Keratinocyte (primary cell): Measurements from ENCODE around the gene B3GNT5. TPM values are rescaled to one million over a fixed set of nuclear protein-coding genes. Genes with fewer than 3 reads are reported as not detected.
A peak's percentile ranks its signal among the peaks of the same experiment; 100 is the strongest.

Source experiments
- DNase-seq: peaks from one replicate; pipeline ENCODE4 v3.0.0-alpha.2; 2011; ENCODE audit warnings: low read depth, missing footprints, low spot score
- FAIRE-seq: peaks from 2 replicates; lab custom pipeline; 2011; peaks lifted over from hg19 to GRCh38; lab: Jason Lieb, UNC
- H2AFZ ChIP-seq: 2 replicates; pipeline ENCODE4 v1.6.0; 2012; ENCODE audit warnings: low read length, control low read depth, inconsistent platforms; ENCODE audit not compliant: control insufficient read depth
- H3K27ac ChIP-seq: 2 replicates; pipeline ENCODE4 v1.5.1; 2011; ENCODE audit warnings: low read length; ENCODE audit not compliant: control insufficient read depth, insufficient read depth
- H3K27me3 ChIP-seq: 3 replicates; pipeline ENCODE4 v1.6.0; 2011; ENCODE audit warnings: low read length; ENCODE audit not compliant: control insufficient read depth, insufficient read depth; ENCODE audit errors: extremely low read depth
- H3K36me3 ChIP-seq, 2 experiments: 2 replicates in 1 of 2; 3 replicates in 1 of 2; pipeline ENCODE4 v1.5.1; 2011; ENCODE audit warnings: low read length in 2 of 2, mild to moderate bottlenecking in 1 of 2; ENCODE audit not compliant: control insufficient read depth in 2 of 2, insufficient read depth in 2 of 2; ENCODE audit errors: extremely low read depth in 1 of 2
- H3K4me1 ChIP-seq: 3 replicates; pipeline ENCODE4 v1.5.1; 2011; ENCODE audit warnings: low read length; ENCODE audit not compliant: control insufficient read depth, insufficient read depth; ENCODE audit errors: extremely low read depth
- H3K4me2 ChIP-seq: 3 replicates; pipeline ENCODE4 v1.6.0; 2011; ENCODE audit warnings: low read depth, low read length; ENCODE audit not compliant: control insufficient read depth, insufficient read depth; ENCODE audit errors: extremely low read depth
- H3K4me3 ChIP-seq, 3 experiments: fragments of 200-600 bp in 1 of 3; sonication (generic) in 1 of 3; 2 replicates in 2 of 3; 3 replicates in 1 of 3; pipeline ENCODE4 v1.5.1; 2011 to 2016; ENCODE audit warnings: low read length in 3 of 3, mild to moderate bottlenecking in 3 of 3, control low read depth in 2 of 3, inconsistent platforms in 1 of 3, low read depth in 1 of 3, mixed read lengths in 1 of 3, mixed run types in 1 of 3, moderate library complexity in 1 of 3; ENCODE audit not compliant: control insufficient read depth in 2 of 3, insufficient read depth in 2 of 3; ENCODE audit errors: extremely low read depth in 1 of 3
- H3K79me2 ChIP-seq: 2 replicates; pipeline ENCODE4 v1.6.0; 2012; ENCODE audit warnings: low read length; ENCODE audit not compliant: control insufficient read depth, insufficient read depth
- H3K9ac ChIP-seq: 3 replicates; pipeline ENCODE4 v1.6.0; 2011; ENCODE audit warnings: low read length; ENCODE audit not compliant: control insufficient read depth, insufficient read depth; ENCODE audit errors: extremely low read depth
- H3K9me1 ChIP-seq: 3 replicates; pipeline ENCODE4 v1.6.0; 2011; ENCODE audit warnings: low read length; ENCODE audit not compliant: control insufficient read depth, insufficient read depth; ENCODE audit errors: extremely low read depth
- H3K9me3 ChIP-seq: 2 replicates; pipeline ENCODE4 v1.5.1; 2012; ENCODE audit warnings: low read depth, low read length; ENCODE audit not compliant: control insufficient read depth
- H4K20me1 ChIP-seq: 3 replicates; pipeline ENCODE4 v1.6.0; 2011; ENCODE audit warnings: low read length; ENCODE audit not compliant: control insufficient read depth, insufficient read depth; ENCODE audit errors: extremely low read depth
- EZH2 ChIP-seq: IDR thresholded peaks from one replicate; pipeline ENCODE4 v1.6.1; 2012; ENCODE audit warnings: inconsistent platforms, mild to moderate bottlenecking, low read length, moderate library complexity
- dilution Hi-C: fragments of 300-500 bp; cut with MboI; formaldehyde crosslinking; loops from one replicate; pipeline ENCODE4 v1.7.0; 2020; ENCODE audit warnings: low sequenced_read_pairs; ENCODE audit not compliant: extremely low pct_ligation_motif_present
- polyA plus RNA-seq, 5 experiments: library from polyadenylated mRNA; depleted of rRNA in 3 of 5; stranded (reverse) in 3 of 5; stranded (forward) in 1 of 5; unstranded in 1 of 5; fragments of >200 nt; gene quantifications; 1 replicate in 1 of 5; 2 replicates in 3 of 5; 3 replicates in 1 of 5; pipeline versions ENCODE4 v1.2.1 to v1.2.3, GENCODE V29; 2011 to 2012; ENCODE audit warnings: missing spikeins in 2 of 5, low read depth in 1 of 5, low replicate concordance in 1 of 5
- TF ChIP-seq, protein P1 (sequence below), 3 experiments: IDR thresholded peaks in 1 of 3; conservative IDR thresholded peaks in 1 of 3; optimal IDR thresholded peaks in 1 of 3; 2 replicates in 2 of 3; 3 replicates in 1 of 3; pipeline versions ENCODE3 to v1.5.1; 2011; ENCODE audit warnings: low read length in 3 of 3, mild to moderate bottlenecking in 3 of 3, moderate library complexity in 2 of 3, control low read depth in 1 of 3, inconsistent platforms in 1 of 3; ENCODE audit not compliant: insufficient read depth in 2 of 3; ENCODE audit errors: extremely low read depth in 1 of 3

The B3GNT5 gene
- polyA plus RNA-seq, 1 donor (not counting 4 experiments of a cell fraction or from before 2014, with no cell fraction given), result 66.6 TPM

DNA sequence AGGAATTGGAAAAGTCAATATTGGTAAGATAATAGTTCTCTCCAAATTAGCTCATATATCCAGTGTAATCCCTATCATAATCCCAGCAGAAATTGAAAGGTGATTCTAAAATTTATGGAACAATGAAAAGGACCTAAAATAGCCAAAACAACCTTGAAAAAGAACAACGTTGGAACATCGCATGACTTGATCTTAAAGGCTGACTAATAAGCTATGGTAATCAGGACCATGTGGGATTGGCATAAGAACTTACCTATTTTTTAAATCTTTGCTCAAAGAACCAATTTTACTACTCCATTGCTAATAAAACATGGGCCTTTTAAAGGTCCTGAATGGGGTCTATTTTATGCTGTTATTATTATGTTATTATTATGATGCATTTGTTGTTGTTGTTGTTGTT lies 40.9 kb downstream of the B3GNT5 start:
- H3K9me3 ChIP-seq, result no peaks in the 10 kb centered on the region
- no peak overlapping the region for H3K4me3 ChIP-seq
- H3K9me1 ChIP-seq, result no peaks in the 10 kb centered on the region
- H3K27me3 ChIP-seq, result no peaks in the 10 kb centered on the region
- TF ChIP-seq EZH2, result no peak
- TF ChIP-seq, protein P1, sequence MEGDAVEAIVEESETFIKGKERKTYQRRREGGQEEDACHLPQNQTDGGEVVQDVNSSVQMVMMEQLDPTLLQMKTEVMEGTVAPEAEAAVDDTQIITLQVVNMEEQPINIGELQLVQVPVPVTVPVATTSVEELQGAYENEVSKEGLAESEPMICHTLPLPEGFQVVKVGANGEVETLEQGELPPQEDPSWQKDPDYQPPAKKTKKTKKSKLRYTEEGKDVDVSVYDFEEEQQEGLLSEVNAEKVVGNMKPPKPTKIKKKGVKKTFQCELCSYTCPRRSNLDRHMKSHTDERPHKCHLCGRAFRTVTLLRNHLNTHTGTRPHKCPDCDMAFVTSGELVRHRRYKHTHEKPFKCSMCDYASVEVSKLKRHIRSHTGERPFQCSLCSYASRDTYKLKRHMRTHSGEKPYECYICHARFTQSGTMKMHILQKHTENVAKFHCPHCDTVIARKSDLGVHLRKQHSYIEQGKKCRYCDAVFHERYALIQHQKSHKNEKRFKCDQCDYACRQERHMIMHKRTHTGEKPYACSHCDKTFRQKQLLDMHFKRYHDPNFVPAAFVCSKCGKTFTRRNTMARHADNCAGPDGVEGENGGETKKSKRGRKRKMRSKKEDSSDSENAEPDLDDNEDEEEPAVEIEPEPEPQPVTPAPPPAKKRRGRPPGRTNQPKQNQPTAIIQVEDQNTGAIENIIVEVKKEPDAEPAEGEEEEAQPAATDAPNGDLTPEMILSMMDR (optimal IDR thresholded peaks at IDR 0.05 in 1 of 3, IDR thresholded peaks at IDR 0.05 in 1 of 3, conservative IDR thresholded peaks at IDR 0.05 in 1 of 3; ENCODE audit: extremely low read depth in 1 of 3, insufficient read depth in 2 of 3, low read length in 3 of 3), result no peak
- dilution Hi-C loops, result no loop called here
- H3K27ac ChIP-seq, result no peak overlapping the region
- no peak overlapping the region for H3K4me2 ChIP-seq
- H3K79me2 ChIP-seq, result no peaks in the 10 kb centered on the region
- peaks cover 0 to 2% of the 10 kb centered on the region in 2 experiments for H3K36me3 ChIP-seq
- no peak overlapping the region for H2AFZ ChIP-seq
- DNase-seq (no peak), FAIRE-seq (no peak)
- H4K20me1 ChIP-seq, result no peaks in the 10 kb centered on the region
- H3K4me1 ChIP-seq, result peaks cover 29% of the 10 kb centered on the region
- H3K9ac ChIP-seq, result no peak overlapping the region

DNA sequence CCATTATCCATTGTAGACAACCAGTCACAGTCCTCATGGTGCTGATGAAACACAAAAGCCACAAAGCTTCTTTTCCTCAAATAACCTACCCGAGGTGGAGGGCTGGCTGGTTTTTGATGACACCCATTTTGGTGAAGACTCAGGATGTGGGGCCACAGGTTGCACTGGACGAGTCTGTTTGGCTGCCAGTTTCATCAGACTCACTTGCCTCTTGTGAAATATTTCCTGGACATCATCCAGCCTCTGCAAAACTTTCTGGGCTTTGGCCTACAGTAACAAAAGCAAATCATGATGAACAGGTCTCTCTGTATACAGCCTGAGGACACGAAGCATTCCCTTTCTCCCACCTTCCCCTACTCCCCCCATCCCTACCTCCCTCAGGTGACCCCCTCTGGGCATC lies 42.2 kb downstream of the B3GNT5 start:
- Histone ChIP-seq H3K9ac (no peak overlapping the region), H3K27me3 (no peaks in the 10 kb centered on the region), H3K4me3 (no peak overlapping the region), H4K20me1 (no peaks in the 10 kb centered on the region), H3K36me3 (peaks cover 0 to under 1% of the 10 kb centered on the region in 2 experiments), H3K27ac (peak overlapping the region; percentile 39), H3K79me2 (no peaks in the 10 kb centered on the region), H2AFZ (no peak overlapping the region), H3K9me3 (no peaks in the 10 kb centered on the region), H3K4me2 (peak overlapping the region; percentile 20), H3K4me1 (peaks cover 29% of the 10 kb centered on the region), H3K9me1 (no peaks in the 10 kb centered on the region)
- dilution Hi-C loops, result no loop called here
- FAIRE-seq (peak; percentile 94), DNase-seq (no peak)
- TF ChIP-seq EZH2, result no peak
- TF ChIP-seq, protein P1 (optimal IDR thresholded peaks at IDR 0.05 in 1 of 3, IDR thresholded peaks at IDR 0.05 in 1 of 3, conservative IDR thresholded peaks at IDR 0.05 in 1 of 3; ENCODE audit: extremely low read depth in 1 of 3, insufficient read depth in 2 of 3, low read length in 3 of 3), result no peak
